Endothelial cell of umbilical vein (primary cell): Measurements from ENCODE around the gene PERM1. TPM values are rescaled to one million over a fixed set of nuclear protein-coding genes. Genes with fewer than 3 reads are reported as not detected.
A peak's percentile ranks its signal among the peaks of the same experiment; 100 is the strongest.

Source experiments
- BruUV-seq: library from RNA; stranded (reverse); fragments of 400-500 nt; replicated peaks from 2 replicates; lab custom pipeline; 2021; lab: Mats Ljungman, UMichigan
- CTCF ChIA-PET: fragments of 300-600, 350-600 bp; sonication (Branson Sonifier 250); formaldehyde crosslinking; loops from one replicate; lab custom pipeline; 2021; ENCODE audit warnings: antibody characterized with exemption, inconsistent platforms; lab: Charles Lee
- POLR2A ChIA-PET: fragments of 300-600, 350-600 bp; sonication (Branson Sonifier 250); formaldehyde crosslinking; loops from one replicate; lab custom pipeline; 2021; ENCODE audit warnings: antibody characterized with exemption, inconsistent platforms; lab: Charles Lee
- DNase-seq: peaks from one replicate; pipeline ENCODE4 v3.0.0-alpha.2; 2011; ENCODE audit warnings: low read depth, low spot score
- FAIRE-seq: peaks from 2 replicates; lab custom pipeline; 2011; peaks lifted over from hg19 to GRCh38; lab: Jason Lieb, UNC
- H2AFZ ChIP-seq: 2 replicates; pipeline ENCODE4 v1.6.0; 2012; ENCODE audit warnings: low read depth, low read length, control low read depth, inconsistent platforms
- H3K27ac ChIP-seq: 2 replicates; pipeline ENCODE4 v1.5.1; 2011; ENCODE audit warnings: low read depth, mild to moderate bottlenecking, control low read depth, low read length, moderate library complexity; ENCODE audit not compliant: insufficient read depth
- H3K27me3 ChIP-seq, 2 experiments: 2 replicates each; pipeline versions ENCODE4 v1.6.0 to v1.6.1; 2011; ENCODE audit warnings: low read length in 2 of 2, mixed read lengths in 1 of 2; ENCODE audit not compliant: control insufficient read depth in 2 of 2, insufficient read depth in 2 of 2
- H3K36me3 ChIP-seq, 2 experiments: 2 replicates in 1 of 2; 3 replicates in 1 of 2; pipeline ENCODE4 v1.5.1; 2011; ENCODE audit warnings: low read length in 2 of 2, mild to moderate bottlenecking in 1 of 2, moderate library complexity in 1 of 2; ENCODE audit not compliant: control insufficient read depth in 2 of 2, insufficient read depth in 2 of 2; ENCODE audit errors: extremely low read depth in 1 of 2
- H3K4me1 ChIP-seq: 3 replicates; pipeline ENCODE4 v1.5.1; 2011; ENCODE audit warnings: mild to moderate bottlenecking, low read length; ENCODE audit not compliant: control insufficient read depth, insufficient read depth; ENCODE audit errors: extremely low read depth
- H3K4me2 ChIP-seq: 2 replicates; pipeline ENCODE4 v1.6.1; 2011; ENCODE audit warnings: low read length, control low read depth, mixed read lengths; ENCODE audit not compliant: insufficient read depth
- H3K4me3 ChIP-seq, 3 experiments: fragments of 200-600 bp in 1 of 3; sonication (generic), shearing (Covaris generic) in 1 of 3; replicated peaks in 1 of 3; 2 replicates each; pipeline ENCODE4 v1.5.1; 2011 to 2016; ENCODE audit warnings: control low read depth in 3 of 3, low read length in 3 of 3, mild to moderate bottlenecking in 2 of 3, inconsistent platforms in 1 of 3, low read depth in 1 of 3, moderate library complexity in 1 of 3; ENCODE audit not compliant: insufficient read depth in 1 of 3
- H3K79me2 ChIP-seq: 2 replicates; pipeline ENCODE4 v1.6.0; 2012; ENCODE audit warnings: low read length, inconsistent platforms; ENCODE audit not compliant: control insufficient read depth, insufficient read depth
- H3K9ac ChIP-seq: replicated peaks from 2 replicates; pipeline ENCODE3; 2011; ENCODE audit warnings: low read length, control low read depth; ENCODE audit not compliant: insufficient read depth; ENCODE audit errors: extremely low read depth
- H3K9me1 ChIP-seq: replicated peaks from 3 replicates; pipeline ENCODE4 v1.6.0; 2011; ENCODE audit warnings: mild to moderate bottlenecking, low read length; ENCODE audit not compliant: control insufficient read depth, insufficient read depth; ENCODE audit errors: extremely low read depth
- H3K9me3 ChIP-seq: replicated peaks from 2 replicates; pipeline ENCODE4 v1.5.1; 2012; ENCODE audit warnings: low read length, inconsistent platforms; ENCODE audit not compliant: control insufficient read depth, insufficient read depth
- H4K20me1 ChIP-seq: replicated peaks from 2 replicates; pipeline ENCODE3; 2011; ENCODE audit warnings: mild to moderate bottlenecking, low read length; ENCODE audit not compliant: control insufficient read depth, insufficient read depth; ENCODE audit errors: extremely low read depth
- EZH2 ChIP-seq: IDR thresholded peaks from 2 replicates; pipeline ENCODE4 v1.6.1; 2012; ENCODE audit warnings: borderline replicate concordance, low read depth, mild to moderate bottlenecking, moderate library complexity, low read length, inconsistent platforms; ENCODE audit not compliant: severe bottlenecking
- FOS ChIP-seq: IDR thresholded peaks from 2 replicates; pipeline ENCODE4 v1.6.1; 2011; ENCODE audit warnings: mild to moderate bottlenecking, low read length, moderate library complexity, borderline replicate concordance; ENCODE audit not compliant: insufficient read depth
- GATA2 ChIP-seq: IDR thresholded peaks from 2 replicates; pipeline ENCODE4 v1.7.0; 2011; ENCODE audit warnings: low read depth, mild to moderate bottlenecking, moderate library complexity, mixed read lengths, low read length; ENCODE audit not compliant: insufficient read length, insufficient read depth
- JUN ChIP-seq: IDR thresholded peaks from 2 replicates; pipeline ENCODE4 v1.6.1; 2011; ENCODE audit warnings: borderline replicate concordance, low read depth; ENCODE audit not compliant: insufficient read length, insufficient read depth
- POLR2A ChIP-seq: IDR thresholded peaks from 2 replicates; pipeline ENCODE4 v1.6.1; 2012; ENCODE audit warnings: low read depth, mild to moderate bottlenecking, control low read depth, low read length
- POLR2AphosphoS5 ChIP-seq: IDR thresholded peaks from 2 replicates; pipeline ENCODE4 v1.6.1; 2012; ENCODE audit warnings: low read depth, mild to moderate bottlenecking, control low read depth, low read length, moderate library complexity; ENCODE audit not compliant: insufficient read depth
- dilution Hi-C: fragments of 300-500 bp; cut with MboI; formaldehyde crosslinking; loops from one replicate; pipeline ENCODE4 v1.15.0; 2019; ENCODE audit warnings: low sequenced_read_pairs; ENCODE audit not compliant: extremely low pct_ligation_motif_present
- intact Hi-C: fragments of 100-400 bp; cut with micrococcal nuclease; formaldehyde crosslinking; loops from one replicate; pipeline ENCODE4 v1.10.0; 2022
- polyA plus RNA-seq, 4 experiments: library from polyadenylated mRNA; depleted of rRNA in 3 of 4; stranded (reverse) in 3 of 4; unstranded in 1 of 4; fragments of >200 nt; gene quantifications; 2 replicates each; pipeline versions ENCODE4 v1.2.1 to v1.2.3, GENCODE V29; 2011 to 2012; ENCODE audit warnings: missing spikeins in 1 of 4
- total RNA-seq: library from RNA; stranded (reverse); gene quantifications from 2 replicates; pipeline ENCODE4 v1.2.3, GENCODE V29; 2021
- TF ChIP-seq, protein P1 (sequence below): IDR thresholded peaks from 2 replicates; pipeline ENCODE4 v1.6.1; 2011; ENCODE audit not compliant: insufficient read depth, insufficient read length
- TF ChIP-seq, protein P2 (sequence below), 2 donors: IDR thresholded peaks; 1 replicate in 1 of 2; 2 replicates in 1 of 2; pipeline ENCODE4 v1.5.1; 2011; ENCODE audit warnings: low read length in 2 of 2, mild to moderate bottlenecking in 2 of 2, moderate library complexity in 2 of 2, control low read depth in 1 of 2, inconsistent platforms in 1 of 2, low read depth in 1 of 2; ENCODE audit not compliant: insufficient read depth in 1 of 2; ENCODE audit errors: extremely low read depth in 1 of 2

Gene PERM1
- total and polyA plus RNA-seq, 2 donors (not counting 3 experiments of a cell fraction or from before 2014, with no cell fraction given), result not detected

DNA sequence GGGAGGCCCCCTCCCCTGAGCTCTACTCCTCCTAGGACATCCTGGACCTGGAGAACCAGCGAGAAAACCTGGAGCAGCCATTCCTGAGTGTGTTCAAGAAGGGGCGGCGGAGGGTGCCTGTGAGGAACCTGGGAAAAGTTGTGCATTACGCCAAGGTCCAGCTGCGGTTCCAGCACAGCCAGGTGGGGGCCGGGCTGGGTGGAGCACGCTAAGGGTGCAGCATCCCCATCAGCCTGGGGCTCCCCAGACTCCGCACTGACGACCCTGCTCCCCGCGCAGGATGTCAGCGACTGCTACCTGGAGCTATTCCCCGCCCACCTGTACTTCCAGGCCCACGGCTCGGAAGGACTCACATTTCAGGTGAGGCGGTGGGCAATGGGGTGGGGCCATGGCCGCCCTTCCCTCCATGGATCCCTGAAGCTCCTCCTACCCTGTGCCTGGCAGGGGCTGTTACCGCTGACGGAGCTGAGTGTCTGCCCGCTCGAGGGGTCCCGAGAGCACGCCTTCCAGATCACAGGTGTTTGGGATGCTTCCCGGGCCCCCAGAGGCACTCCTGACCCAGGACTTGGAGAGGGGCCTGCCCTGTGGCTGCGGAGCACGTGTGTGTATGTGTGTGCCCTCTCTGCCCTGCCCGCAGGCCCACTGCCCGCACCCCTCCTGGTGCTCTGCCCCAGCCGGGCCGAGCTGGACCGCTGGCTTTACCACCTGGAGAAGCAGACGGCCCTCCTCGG, 11.5 kb downstream of the PERM1 start:
- H3K27ac ChIP-seq, result no peak overlapping the region
- CTCF ChIA-PET, result interaction anchor here (0.7 to 1.0 kb wide), 2 partner anchors 14 to 40 kb away, joined by 3 to 4 read pairs; no protein-coding TSS in a partner anchor
- peaks cover 11% of the 10 kb centered on the region for H3K4me1 ChIP-seq
- no peaks in the 10 kb centered on the region for H4K20me1 ChIP-seq
- H3K4me2 ChIP-seq, result no peak overlapping the region
- POLR2A ChIA-PET, result no interaction called here
- no peak overlapping the region for H3K9ac ChIP-seq
- TF ChIP-seq FOS (no peak), POLR2AphosphoS5 (no peak), GATA2 (no peak), JUN (no peak), POLR2A (no peak), EZH2 (peak; percentile 30)
- TF ChIP-seq, protein P1, sequence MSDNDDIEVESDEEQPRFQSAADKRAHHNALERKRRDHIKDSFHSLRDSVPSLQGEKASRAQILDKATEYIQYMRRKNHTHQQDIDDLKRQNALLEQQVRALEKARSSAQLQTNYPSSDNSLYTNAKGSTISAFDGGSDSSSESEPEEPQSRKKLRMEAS, result no peak
- TF ChIP-seq, protein P2, sequence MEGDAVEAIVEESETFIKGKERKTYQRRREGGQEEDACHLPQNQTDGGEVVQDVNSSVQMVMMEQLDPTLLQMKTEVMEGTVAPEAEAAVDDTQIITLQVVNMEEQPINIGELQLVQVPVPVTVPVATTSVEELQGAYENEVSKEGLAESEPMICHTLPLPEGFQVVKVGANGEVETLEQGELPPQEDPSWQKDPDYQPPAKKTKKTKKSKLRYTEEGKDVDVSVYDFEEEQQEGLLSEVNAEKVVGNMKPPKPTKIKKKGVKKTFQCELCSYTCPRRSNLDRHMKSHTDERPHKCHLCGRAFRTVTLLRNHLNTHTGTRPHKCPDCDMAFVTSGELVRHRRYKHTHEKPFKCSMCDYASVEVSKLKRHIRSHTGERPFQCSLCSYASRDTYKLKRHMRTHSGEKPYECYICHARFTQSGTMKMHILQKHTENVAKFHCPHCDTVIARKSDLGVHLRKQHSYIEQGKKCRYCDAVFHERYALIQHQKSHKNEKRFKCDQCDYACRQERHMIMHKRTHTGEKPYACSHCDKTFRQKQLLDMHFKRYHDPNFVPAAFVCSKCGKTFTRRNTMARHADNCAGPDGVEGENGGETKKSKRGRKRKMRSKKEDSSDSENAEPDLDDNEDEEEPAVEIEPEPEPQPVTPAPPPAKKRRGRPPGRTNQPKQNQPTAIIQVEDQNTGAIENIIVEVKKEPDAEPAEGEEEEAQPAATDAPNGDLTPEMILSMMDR (IDR thresholded peaks at IDR 0.05; ENCODE audit: extremely low read depth in 1 of 2, insufficient read depth in 1 of 2, low read depth in 1 of 2, low read length in 2 of 2), result no peak
- no peak for FAIRE-seq
- no peak overlapping the region for H2AFZ ChIP-seq
- intact Hi-C loops (no loop called here), dilution Hi-C loops (no loop called here)
- no peaks in the 10 kb centered on the region for H3K9me3 ChIP-seq
- no peaks in the 10 kb centered on the region for H3K36me3 ChIP-seq
- H3K27me3 ChIP-seq, result peaks cover 2% of the 10 kb centered on the region in 2 experiments
- no peaks in the 10 kb centered on the region for H3K79me2 ChIP-seq
- BruUV-seq, result no TSS peak
- no peak overlapping the region for H3K4me3 ChIP-seq
- DNase-seq, result no peak
- no peaks in the 10 kb centered on the region for H3K9me1 ChIP-seq
